ENCODE measurements around the gene MEAF6.

The MEAF6 gene

DNA sequence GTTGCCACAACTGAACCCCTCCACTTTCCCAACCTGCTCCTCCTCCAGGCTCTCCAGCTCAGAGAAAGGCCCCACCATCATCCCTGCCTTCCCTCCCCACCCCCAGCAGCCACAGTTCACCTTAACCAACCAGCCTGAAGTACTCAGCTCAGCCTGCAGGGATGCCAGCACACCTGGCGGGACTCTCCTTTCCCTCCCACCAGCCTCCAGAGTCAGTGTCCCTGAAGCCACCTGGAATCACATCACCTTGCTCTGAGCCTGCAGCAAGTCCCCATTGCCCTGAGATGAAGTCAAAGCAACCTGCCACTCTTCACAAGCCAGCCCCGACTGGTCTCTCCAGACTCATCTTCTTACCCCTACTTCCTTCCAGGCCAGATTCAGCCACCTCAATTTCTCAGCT lies 66.4 kb downstream of the MEAF6 start:
- Histone ChIP-seq H2AFZ (ENCODE audit: low read depth) (no peak overlapping the region), H3K36me3 (ENCODE audit: insufficient read depth) (no peaks in the 10 kb centered on the region), H3K4me2 (no peak overlapping the region), H4K20me1 (ENCODE audit: insufficient read depth) (no peaks in the 10 kb centered on the region), H3K4me1 (ENCODE audit: low read depth, poor library complexity, severe bottlenecking) (no peaks in the 10 kb centered on the region), H3K79me2 (ENCODE audit: insufficient read depth, low read depth) (no peaks in the 10 kb centered on the region), H3K27me3 (ENCODE audit: insufficient read depth, low read depth) (peaks cover 7% of the 10 kb centered on the region; the same call in 1 of the 2 replicates), H3K9ac (no peak overlapping the region), H3K27ac (no peak overlapping the region), H3K4me3 (IDR thresholded peaks at IDR 0.05; ENCODE audit: insufficient read depth, low read depth, low read length) (no peak overlapping the region)
- TF ChIP-seq, protein P1, sequence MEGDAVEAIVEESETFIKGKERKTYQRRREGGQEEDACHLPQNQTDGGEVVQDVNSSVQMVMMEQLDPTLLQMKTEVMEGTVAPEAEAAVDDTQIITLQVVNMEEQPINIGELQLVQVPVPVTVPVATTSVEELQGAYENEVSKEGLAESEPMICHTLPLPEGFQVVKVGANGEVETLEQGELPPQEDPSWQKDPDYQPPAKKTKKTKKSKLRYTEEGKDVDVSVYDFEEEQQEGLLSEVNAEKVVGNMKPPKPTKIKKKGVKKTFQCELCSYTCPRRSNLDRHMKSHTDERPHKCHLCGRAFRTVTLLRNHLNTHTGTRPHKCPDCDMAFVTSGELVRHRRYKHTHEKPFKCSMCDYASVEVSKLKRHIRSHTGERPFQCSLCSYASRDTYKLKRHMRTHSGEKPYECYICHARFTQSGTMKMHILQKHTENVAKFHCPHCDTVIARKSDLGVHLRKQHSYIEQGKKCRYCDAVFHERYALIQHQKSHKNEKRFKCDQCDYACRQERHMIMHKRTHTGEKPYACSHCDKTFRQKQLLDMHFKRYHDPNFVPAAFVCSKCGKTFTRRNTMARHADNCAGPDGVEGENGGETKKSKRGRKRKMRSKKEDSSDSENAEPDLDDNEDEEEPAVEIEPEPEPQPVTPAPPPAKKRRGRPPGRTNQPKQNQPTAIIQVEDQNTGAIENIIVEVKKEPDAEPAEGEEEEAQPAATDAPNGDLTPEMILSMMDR (conservative IDR thresholded peaks at IDR 0.05; ENCODE audit: low read depth, low read length) = no peak

- TF ChIP-seq, protein P1 (conservative IDR thresholded peaks at IDR 0.05; ENCODE audit: low read depth, low read length) = no peak
- Histone ChIP-seq H3K27ac (no peak overlapping the region), H3K4me1 (ENCODE audit: low read depth, poor library complexity, severe bottlenecking) (no peaks in the 10 kb centered on the region), H3K79me2 (ENCODE audit: insufficient read depth, low read depth) (no peaks in the 10 kb centered on the region), H2AFZ (ENCODE audit: low read depth) (no peak overlapping the region), H3K36me3 (ENCODE audit: insufficient read depth) (no peaks in the 10 kb centered on the region), H4K20me1 (ENCODE audit: insufficient read depth) (no peaks in the 10 kb centered on the region), H3K4me2 (no peak overlapping the region), H3K27me3 (ENCODE audit: insufficient read depth, low read depth) (peaks cover 7% of the 10 kb centered on the region; the same call in 1 of the 2 replicates), H3K4me3 (IDR thresholded peaks at IDR 0.05; ENCODE audit: insufficient read depth, low read depth, low read length) (no peak overlapping the region), H3K9ac (no peak overlapping the region)
Measured at GRCh38 chr1:37446874-37447273, 67.7 kb downstream of the MEAF6 start.

DNA sequence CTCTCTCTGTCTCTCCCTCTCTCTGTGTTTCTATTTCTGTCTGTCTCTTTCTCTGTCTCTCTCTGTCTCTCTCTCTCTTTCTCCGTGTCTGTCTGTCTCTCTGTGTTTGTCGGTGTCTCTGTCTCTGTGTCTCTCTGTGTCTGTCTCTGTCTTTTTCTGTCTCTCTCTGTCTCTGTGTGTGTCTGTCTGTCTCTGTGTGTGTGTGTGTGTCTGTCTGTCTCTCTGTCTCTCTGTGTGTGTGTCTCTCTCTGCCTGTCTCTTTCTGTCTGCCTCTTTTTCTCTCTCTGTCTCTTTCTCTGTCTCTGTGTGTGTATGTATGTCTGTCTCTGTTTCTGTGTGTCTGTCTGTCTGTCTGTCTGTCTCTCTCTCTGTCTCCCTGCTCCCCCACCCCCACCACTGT lies 71.9 kb downstream of the MEAF6 start:
- Histone ChIP-seq H3K4me3 (IDR thresholded peaks at IDR 0.05; ENCODE audit: insufficient read depth, low read depth, low read length) (no peak overlapping the region), H3K36me3 (ENCODE audit: insufficient read depth) (no peaks in the 10 kb centered on the region), H3K27me3 (ENCODE audit: insufficient read depth, low read depth) (peaks cover 8% of the 10 kb centered on the region; the same call in 1 of the 2 replicates), H3K4me1 (ENCODE audit: low read depth, poor library complexity, severe bottlenecking) (peaks cover 2% of the 10 kb centered on the region), H2AFZ (ENCODE audit: low read depth) (no peak overlapping the region), H3K9ac (no peak overlapping the region), H4K20me1 (ENCODE audit: insufficient read depth) (no peaks in the 10 kb centered on the region), H3K4me2 (no peak overlapping the region), H3K27ac (no peak overlapping the region), H3K79me2 (ENCODE audit: insufficient read depth, low read depth) (no peaks in the 10 kb centered on the region)
- TF ChIP-seq, protein P1 (conservative IDR thresholded peaks at IDR 0.05; ENCODE audit: low read depth, low read length) = no peak
